Activated CD8-positive, alpha-beta memory T cell treated with anti-CD3 and anti-CD28 coated beads, Interleukin-2, amount 10 ng/mL, durations not matched to agents 7 days and 5 days (primary cell): ENCODE data around the gene IDH3G. TPM values are rescaled to one million over a fixed set of nuclear protein-coding genes. Genes with fewer than 3 reads are reported as not detected.

Experiments
- ATAC-seq: fragments of 150-1000 bp; cut with Tn5 transposase; one replicate; pipeline ENCODE4 v1.10.0; 2021; ENCODE audit warnings: moderate library complexity
- CTCF ChIA-PET: fragments of 350-600 bp; sonication (Branson Sonifier 250); formaldehyde crosslinking; loops from one replicate; lab custom pipeline; 2021; ENCODE audit warnings: antibody characterized with exemption; lab: Charles Lee
- DNase-seq: peaks from one replicate; pipeline ENCODE4 v3.0.0-alpha.2; 2020
- H3K27ac Mint-ChIP-seq: one replicate; pipeline ENCODE4 v1.8.0; 2021; ENCODE audit warnings: mild to moderate bottlenecking, mixed read lengths
- H3K27me3 Mint-ChIP-seq: one replicate; pipeline ENCODE4 v1.8.0; 2021; ENCODE audit warnings: mixed read lengths
- H3K36me3 Mint-ChIP-seq: one replicate; pipeline ENCODE4 v1.8.0; 2021; ENCODE audit warnings: mild to moderate bottlenecking, mixed read lengths
- H3K4me1 Mint-ChIP-seq: one replicate; pipeline ENCODE4 v1.8.0; 2021; ENCODE audit warnings: mixed read lengths
- H3K4me3 Mint-ChIP-seq: one replicate; pipeline ENCODE4 v1.8.0; 2021; ENCODE audit warnings: mild to moderate bottlenecking, moderate library complexity, mixed read lengths
- H3K9me3 Mint-ChIP-seq: one replicate; pipeline ENCODE4 v1.8.0; 2022; ENCODE audit warnings: low read depth, mixed read lengths
- total RNA-seq, 2 experiments: library from RNA; stranded (reverse); gene quantifications; one replicate each; pipeline ENCODE4 v1.2.3, GENCODE V29; 2021

IDH3G gene
- total RNA-seq, 2 experiments from 2014 or later = 69.4 to 72.0 TPM

DNA sequence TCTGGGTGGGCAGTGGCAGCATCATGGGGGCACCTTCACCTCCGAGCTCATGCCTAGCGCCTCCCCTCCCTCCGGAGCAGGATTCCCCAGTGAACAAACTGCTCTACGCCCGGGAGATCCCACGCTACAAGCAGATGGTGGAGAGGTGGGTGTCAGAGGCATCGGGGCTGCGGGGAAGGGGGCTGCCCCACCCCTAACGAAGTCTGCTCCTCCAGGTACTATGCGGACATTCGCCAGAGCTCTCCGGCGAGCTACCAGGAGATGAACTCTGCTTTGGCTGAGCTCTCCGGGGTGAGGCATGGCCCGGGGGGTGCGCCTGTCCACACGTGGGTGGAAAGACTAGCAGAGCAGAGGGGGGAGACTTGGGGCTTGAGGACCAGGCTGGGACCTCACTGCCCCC is 16.0 kb downstream of the IDH3G start:
- H3K4me1 Mint-ChIP-seq = no peaks in the 10 kb centered on the region
- no peak for DNase-seq
- CTCF ChIA-PET = interaction anchor here (0.5 to 2.2 kb wide), 2 partner anchors 16 to 215 kb away, joined by 4 to 9 read pairs; partner anchors contain the start of genes IDH3G and SSR4
- no peak overlapping the region for H3K27ac Mint-ChIP-seq
- ATAC-seq = no peak
- H3K4me3 Mint-ChIP-seq = no peak overlapping the region
- H3K27me3 Mint-ChIP-seq = peaks cover 8% of the 10 kb centered on the region
- H3K9me3 Mint-ChIP-seq = no peaks in the 10 kb centered on the region
- no peaks in the 10 kb centered on the region for H3K36me3 Mint-ChIP-seq

GRCh38 chrX:153777261-153778090 is 16.7 kb downstream of the IDH3G start:
- CTCF ChIA-PET = interaction anchor here (0.5 to 2.2 kb wide), 2 partner anchors 17 to 214 kb away, joined by 4 to 9 read pairs; partner anchors contain the start of genes IDH3G and SSR4

GRCh38 chrX:153776611-153777045 is 17.5 kb downstream of the IDH3G start:
- CTCF ChIA-PET = no interaction called here
- Mint-ChIP-seq H3K27ac (no peak overlapping the region), H3K4me1 (no peaks in the 10 kb centered on the region), H3K36me3 (no peaks in the 10 kb centered on the region), H3K27me3 (peaks cover 8% of the 10 kb centered on the region), H3K9me3 (no peaks in the 10 kb centered on the region), H3K4me3 (no peak overlapping the region)
- DNase-seq (no peak), ATAC-seq (no peak)

More at GRCh38 chrX:153777261-153778090, 16.7 kb downstream of the IDH3G start:
- no peak for DNase-seq
- Mint-ChIP-seq H3K27me3 (peaks cover 8% of the 10 kb centered on the region), H3K36me3 (no peaks in the 10 kb centered on the region), H3K27ac (no peak overlapping the region), H3K4me1 (no peaks in the 10 kb centered on the region), H3K4me3 (no peak overlapping the region), H3K9me3 (no peaks in the 10 kb centered on the region)
- ATAC-seq = no peak

DNA sequence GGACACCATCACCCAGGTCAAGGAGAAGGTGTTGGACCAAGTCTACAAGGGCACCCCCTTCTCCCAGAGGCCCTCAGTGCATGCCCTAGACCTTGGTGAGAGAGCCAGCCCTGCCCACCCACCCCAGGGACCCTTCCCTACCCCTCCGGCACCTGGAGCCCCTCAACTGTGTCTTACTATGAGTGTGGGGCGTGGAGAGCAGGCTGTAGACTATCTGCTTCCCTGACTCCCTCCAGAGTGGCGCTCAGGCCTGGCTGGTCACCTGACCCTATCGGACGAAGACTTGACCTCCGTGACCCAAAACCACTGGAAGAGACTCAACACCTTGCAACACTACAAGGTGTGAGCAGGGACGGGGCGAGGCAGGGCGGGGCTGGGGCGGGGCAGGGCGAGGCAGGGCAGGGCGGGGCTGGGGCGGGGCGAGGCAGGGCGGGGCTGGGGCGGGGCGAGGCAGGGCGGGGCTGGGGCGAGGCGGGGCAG is 18.0 kb downstream of the IDH3G start:
- Mint-ChIP-seq H3K36me3 (no peaks in the 10 kb centered on the region), H3K4me1 (no peaks in the 10 kb centered on the region), H3K9me3 (no peaks in the 10 kb centered on the region), H3K27ac (no peak overlapping the region), H3K27me3 (peaks cover 8% of the 10 kb centered on the region), H3K4me3 (no peak overlapping the region)
- CTCF ChIA-PET = no interaction called here
- no peak for ATAC-seq
- no peak for DNase-seq

DNA sequence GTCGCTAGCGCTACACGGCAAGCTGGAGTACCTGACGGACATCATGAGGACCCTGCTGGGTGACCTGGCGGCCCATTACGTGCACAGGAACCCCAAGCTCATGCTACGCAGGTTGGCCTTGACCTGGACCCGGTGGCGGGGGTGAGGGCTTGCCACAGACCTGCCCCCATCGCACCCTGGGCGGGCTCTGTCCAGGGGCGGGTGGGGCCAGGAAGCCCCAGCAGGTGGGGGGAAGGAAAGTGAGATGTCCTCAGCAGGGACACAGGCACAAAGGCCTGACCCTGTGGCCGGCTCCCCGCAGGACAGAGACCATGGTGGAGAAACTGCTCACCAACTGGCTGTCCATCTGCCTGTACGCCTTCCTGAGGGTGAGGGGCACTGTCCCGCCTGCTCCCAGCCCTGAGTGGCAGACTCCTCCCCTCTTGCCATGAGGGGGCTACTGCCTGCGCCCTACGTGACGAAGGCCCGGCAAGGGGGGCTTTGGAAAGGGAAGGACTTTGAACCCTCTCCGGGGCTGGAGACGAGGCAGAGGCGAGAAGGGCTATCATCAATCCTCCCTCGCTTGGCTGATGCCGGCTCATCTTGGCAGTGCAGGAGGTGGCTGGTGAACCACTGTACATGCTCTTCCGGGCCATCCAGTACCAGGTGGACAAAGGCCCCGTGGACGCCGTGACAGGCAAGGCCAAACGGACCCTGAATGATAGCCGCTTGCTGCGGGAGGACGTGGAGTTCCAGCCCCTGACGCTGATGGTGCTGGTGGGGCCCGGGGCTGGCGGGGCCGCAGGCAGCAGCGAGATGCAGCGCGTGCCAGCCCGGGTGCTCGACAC is 18.7 kb downstream of the IDH3G start:
- H3K9me3 Mint-ChIP-seq = no peaks in the 10 kb centered on the region
- H3K4me1 Mint-ChIP-seq = no peaks in the 10 kb centered on the region
- no peak overlapping the region for H3K27ac Mint-ChIP-seq
- H3K4me3 Mint-ChIP-seq = no peak overlapping the region
- ATAC-seq (no peak), DNase-seq (no peak)
- no peaks in the 10 kb centered on the region for H3K36me3 Mint-ChIP-seq
- CTCF ChIA-PET = interaction anchor here (1.1 kb wide), 1 partner anchor 12 kb away, joined by 6 read pairs; the partner anchor contains the start of gene PLXNB3
- peaks cover 8% of the 10 kb centered on the region for H3K27me3 Mint-ChIP-seq

DNA sequence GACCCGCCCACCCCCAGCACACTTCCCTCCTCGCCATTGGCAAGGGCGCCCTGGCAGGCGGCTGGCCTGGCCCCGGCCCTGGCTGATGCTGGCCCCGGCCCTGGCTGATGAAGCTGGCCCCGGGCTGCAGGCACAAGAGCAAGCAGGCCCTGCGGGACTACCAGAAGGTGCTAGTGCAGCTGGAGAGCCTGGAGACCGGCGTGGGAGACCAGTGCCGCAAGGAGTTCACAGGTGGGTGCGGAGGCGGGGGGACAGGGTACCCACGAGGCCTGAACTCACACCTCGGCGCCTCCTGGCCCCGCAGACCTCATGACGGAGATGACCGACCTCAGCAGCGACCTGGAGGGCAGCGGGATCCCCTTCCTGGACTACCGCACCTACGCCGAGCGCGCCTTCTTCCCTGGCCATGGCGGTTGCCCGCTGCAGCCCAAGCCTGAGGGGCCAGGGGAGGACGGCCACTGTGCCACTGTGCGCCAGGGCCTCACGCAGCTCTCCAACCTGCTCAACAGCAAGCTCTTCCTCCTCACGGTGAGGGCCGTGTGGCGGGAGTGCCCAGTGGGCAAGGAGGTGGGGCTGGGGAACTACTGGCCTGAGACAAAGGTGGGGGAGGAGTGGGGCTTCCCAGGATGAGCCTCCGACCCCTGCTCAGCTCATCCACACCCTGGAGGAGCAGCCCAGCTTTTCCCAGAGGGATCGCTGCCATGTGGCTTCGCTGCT is 19.4 kb downstream of the IDH3G start:
- Mint-ChIP-seq H3K9me3 (no peaks in the 10 kb centered on the region), H3K36me3 (no peaks in the 10 kb centered on the region), H3K27ac (no peak overlapping the region), H3K4me3 (no peak overlapping the region), H3K4me1 (no peaks in the 10 kb centered on the region), H3K27me3 (peaks cover 2% of the 10 kb centered on the region)
- ATAC-seq (no peak), DNase-seq (no peak)
- CTCF ChIA-PET = interaction anchor here (1.1 kb wide), 1 partner anchor 11 kb away, joined by 6 read pairs; the partner anchor contains the start of gene PLXNB3

GRCh38 chrX:153773741-153774575 is 20.2 kb downstream of the IDH3G start:
- DNase-seq (no peak), ATAC-seq (no peak)
- no peaks in the 10 kb centered on the region for H3K4me1 Mint-ChIP-seq
- no peaks in the 10 kb centered on the region for H3K9me3 Mint-ChIP-seq
- no peaks in the 10 kb centered on the region for H3K27me3 Mint-ChIP-seq
- H3K27ac Mint-ChIP-seq = no peak overlapping the region
- no peak overlapping the region for H3K4me3 Mint-ChIP-seq
- CTCF ChIA-PET = interaction anchor here (1.1 kb wide), 1 partner anchor 10 kb away, joined by 6 read pairs; the partner anchor contains the start of gene PLXNB3
- H3K36me3 Mint-ChIP-seq = no peaks in the 10 kb centered on the region

DNA sequence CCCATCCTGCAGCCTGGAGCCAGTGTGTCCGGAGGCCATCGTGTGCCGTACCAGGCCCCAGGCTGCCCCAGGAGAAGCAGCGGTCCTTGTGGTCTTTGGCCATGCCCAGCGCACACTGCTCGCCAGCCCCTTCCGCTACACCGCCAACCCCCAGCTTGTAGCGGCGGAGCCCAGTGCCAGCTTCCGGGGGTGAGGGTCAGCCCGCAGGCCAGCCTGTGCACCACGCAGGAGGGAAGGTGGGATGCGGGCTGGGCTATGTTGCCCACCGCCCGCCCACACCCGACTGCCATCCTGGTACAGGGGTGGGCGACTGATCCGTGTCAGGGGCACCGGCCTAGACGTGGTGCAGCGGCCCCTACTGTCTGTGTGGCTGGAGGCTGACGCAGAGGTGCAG is 21.0 kb downstream of the IDH3G start:
- CTCF ChIA-PET = interaction anchor here (1.1 kb wide), 1 partner anchor 10 kb away, joined by 3 read pairs; no protein-coding TSS in a partner anchor

GRCh38 chrX:153772316-153773217 is 21.6 kb downstream of the IDH3G start:
- DNase-seq (no peak), ATAC-seq (no peak)
- H3K36me3 Mint-ChIP-seq = no peaks in the 10 kb centered on the region
- no peaks in the 10 kb centered on the region for H3K9me3 Mint-ChIP-seq
- H3K4me3 Mint-ChIP-seq = no peak overlapping the region
- H3K4me1 Mint-ChIP-seq = peaks cover 3% of the 10 kb centered on the region
- no peak overlapping the region for H3K27ac Mint-ChIP-seq
- CTCF ChIA-PET = interaction anchor here (1.1 kb wide), 1 partner anchor 9 kb away, joined by 3 read pairs; no protein-coding TSS in a partner anchor
- H3K27me3 Mint-ChIP-seq = no peaks in the 10 kb centered on the region

More for the DNA sequence above, 21.0 kb downstream of the IDH3G start:
- Mint-ChIP-seq H3K27ac (no peak overlapping the region), H3K9me3 (no peaks in the 10 kb centered on the region), H3K4me1 (no peaks in the 10 kb centered on the region), H3K36me3 (no peaks in the 10 kb centered on the region), H3K27me3 (no peaks in the 10 kb centered on the region), H3K4me3 (no peak overlapping the region)
- DNase-seq (no peak), ATAC-seq (no peak)

GRCh38 chrX:153771415-153772315 is 22.5 kb downstream of the IDH3G start:
- no peak overlapping the region for H3K27ac Mint-ChIP-seq
- no peak for DNase-seq
- H3K36me3 Mint-ChIP-seq = no peaks in the 10 kb centered on the region
- no peaks in the 10 kb centered on the region for H3K9me3 Mint-ChIP-seq
- CTCF ChIA-PET = no interaction called here
- no peak overlapping the region for H3K4me3 Mint-ChIP-seq
- peaks cover 3% of the 10 kb centered on the region for H3K4me1 Mint-ChIP-seq
- no peak for ATAC-seq
- H3K27me3 Mint-ChIP-seq = no peaks in the 10 kb centered on the region
